HepG2 (cell line): ENCODE results near the gene TEKTIP1. TPM values are rescaled to one million over a fixed set of nuclear protein-coding genes. Genes with fewer than 3 reads are reported as not detected.

ENCODE experiments used
- ATAC-seq: fragments of 200-7000 bp; cut with Tn5 transposase; 3 replicates; pipeline ENCODE4 v1.9.1; 2020; ENCODE audit warnings: mild to moderate bottlenecking, moderate library complexity
- BruUV-seq: library from RNA; stranded (reverse); fragments of 400-500 nt; replicated peaks from 2 replicates; lab custom pipeline; 2021; lab: Mats Ljungman, UMichigan
- CTCF ChIA-PET: fragments of 300-600 bp; formaldehyde crosslinking; extraction: SDS; loops from one replicate; lab custom pipeline; 2021; ENCODE audit warnings: low total read pairs, inconsistent platforms, low intra/inter-chr PET ratio; lab: Yijun Ruan, JAX
- POLR2A ChIA-PET: fragments of 350-600 bp; sonication (Branson Sonifier 250); formaldehyde crosslinking; loops from one replicate; lab custom pipeline; 2020; ENCODE audit warnings: antibody characterized with exemption, inconsistent platforms; lab: Yijun Ruan, JAX
- DNase-seq: peaks from one replicate; pipeline ENCODE4 v3.0.0-alpha.2; 2015; ENCODE audit warnings: low spot score
- FAIRE-seq: peaks from 3 replicates; lab custom pipeline; 2011; peaks lifted over from hg19 to GRCh38; lab: Jason Lieb, UNC
- H2AFZ ChIP-seq: one replicate; pipeline ENCODE4 v1.6.1; 2011; ENCODE audit warnings: low read length, inconsistent platforms
- H3K27ac ChIP-seq: fragments of 300-600 bp; 3 replicates; pipeline ENCODE4 v1.8.0; 2011; ENCODE audit warnings: mixed run types, mild to moderate bottlenecking, mixed read lengths, low read length, inconsistent platforms; ENCODE audit not compliant: insufficient read depth; ENCODE audit errors: extremely low read length
- H3K27me3 ChIP-seq, 2 experiments: fragments of 200-600 bp in 1 of 2; 2 replicates in 1 of 2; 3 replicates in 1 of 2; pipeline versions ENCODE4 v1.6.0 to v1.8.0; 2011; ENCODE audit warnings: low read length in 2 of 2, mild to moderate bottlenecking in 2 of 2, moderate library complexity in 2 of 2, inconsistent platforms in 1 of 2; ENCODE audit not compliant: insufficient read depth in 2 of 2, control insufficient read depth in 1 of 2
- H3K36me3 ChIP-seq, 2 experiments: fragments of 200-600 bp in 1 of 2; replicated peaks in 1 of 2; 2 replicates in 1 of 2; 3 replicates in 1 of 2; pipeline versions ENCODE4 v1.5.1 to v1.8.0; 2011; ENCODE audit warnings: low read length in 2 of 2, inconsistent platforms in 1 of 2; ENCODE audit not compliant: insufficient read depth in 2 of 2, control insufficient read depth in 1 of 2
- H3K4me1 ChIP-seq: 2 replicates; pipeline ENCODE4 v1.5.1; 2012; ENCODE audit warnings: low read length, inconsistent platforms; ENCODE audit not compliant: insufficient read depth
- H3K4me2 ChIP-seq: 2 replicates; pipeline ENCODE4 v1.6.0; 2011; ENCODE audit warnings: low read depth, low read length, inconsistent platforms
- H3K4me3 ChIP-seq, 3 experiments: fragments of 200-600 bp in 1 of 3; sonication (generic), shearing (Covaris generic) in 1 of 3; replicated peaks in 1 of 3; 2 replicates each; pipeline ENCODE4 v1.5.1; 2011 to 2016; ENCODE audit warnings: low read length in 3 of 3, inconsistent platforms in 2 of 3, low read depth in 2 of 3, mild to moderate bottlenecking in 2 of 3, control low read depth in 1 of 3, mixed read lengths in 1 of 3; ENCODE audit not compliant: insufficient read depth in 1 of 3
- H3K79me2 ChIP-seq: one replicate; pipeline ENCODE4 v1.6.1; 2011; ENCODE audit warnings: low read length, inconsistent platforms; ENCODE audit not compliant: insufficient read depth
- H3K9ac ChIP-seq: 2 replicates; pipeline ENCODE4 v1.6.0; 2011; ENCODE audit warnings: mild to moderate bottlenecking, low read depth, low read length, inconsistent platforms; ENCODE audit not compliant: insufficient read depth
- H3K9me3 ChIP-seq: 2 replicates; pipeline ENCODE4 v1.5.1; 2012; ENCODE audit warnings: mild to moderate bottlenecking, low read length
- H4K20me1 ChIP-seq: 2 replicates; pipeline ENCODE4 v1.6.0; 2011; ENCODE audit warnings: inconsistent platforms, mild to moderate bottlenecking, low read length, moderate library complexity; ENCODE audit not compliant: insufficient read depth
- BHLHE40 ChIP-seq: IDR thresholded peaks from 2 replicates; pipeline ENCODE4 v1.6.1; 2011; ENCODE audit warnings: low read length, improper control_type of control experiment
- CEBPB ChIP-seq: IDR thresholded peaks from 2 replicates; pipeline ENCODE4 v1.6.1; 2011; ENCODE audit warnings: low read depth, low read length, improper control_type of control experiment, borderline replicate concordance
- KDM1A ChIP-seq: IDR thresholded peaks from 2 replicates; pipeline ENCODE4 v1.6.1; 2016; ENCODE audit warnings: missing compliant biosample characterization
- KDM5A ChIP-seq: fragments of 200-600 bp; sonication (generic); IDR thresholded peaks from 2 replicates; pipeline ENCODE4 v1.7.0; 2018; ENCODE audit warnings: antibody characterized with exemption, mild to moderate bottlenecking, low read length, borderline replicate concordance
- PHF5A ChIP-seq: IDR thresholded peaks from one replicate; pipeline ENCODE4 v1.6.1; 2018; ENCODE audit warnings: low read depth, missing genetic modification reagents; ENCODE audit not compliant: unreplicated experiment
- ZFP36 ChIP-seq: fragments of 150-350 bp; IDR thresholded peaks from 2 replicates; pipeline ENCODE4 v1.6.1; 2018; ENCODE audit warnings: borderline replicate concordance, low read length, low read depth; ENCODE audit not compliant: partially characterized antibody
- ZNF20 ChIP-seq: sonication (generic); formaldehyde crosslinking; IDR thresholded peaks from 2 replicates; pipeline ENCODE4 v1.4.0; 2020; ENCODE audit warnings: mild to moderate bottlenecking, moderate library complexity, missing genetic modification reagents
- whole genome bisulfite sequencing: methylation state at CpG from one replicate; pipeline ENCODE4 v1.1.6; 2017; ENCODE audit warnings: low lambda C conversion rate; 5-methylcytosine and 5-hydroxymethylcytosine counted together
- in situ Hi-C: cut with HindIII; loops from 2 replicates; pipeline ENCODE4 v1.10.0; 2017; ENCODE audit warnings: low pct_unique_long_range_greater_than_20kb; ENCODE audit not compliant: extremely low pct_ligation_motif_present
- intact Hi-C: fragments of 100-400 bp; cut with micrococcal nuclease; formaldehyde crosslinking; loops from one replicate; pipeline ENCODE4 v1.10.0; 2022; ENCODE audit not compliant: unreplicated experiment
- polyA plus RNA-seq, 8 experiments: library from polyadenylated mRNA; depleted of rRNA in 3 of 8; stranded (reverse) in 7 of 8; unstranded in 1 of 8; fragments of >200 nt; fragmentation: Illumina TruSeq in 4 of 8; extraction: Trizol in 4 of 8; gene quantifications; 2 replicates each; pipeline versions ENCODE4 v1.2.1 to v1.2.3, GENCODE V29; 2011 to 2016; ENCODE audit warnings: low read depth in 4 of 8, missing spikeins in 1 of 8, mixed read lengths in 1 of 8; ENCODE audit not compliant: insufficient read depth in 1 of 8
- total RNA-seq, 5 experiments: library from RNA; depleted of rRNA; stranded (reverse); fragments of >200 nt; fragmentation: Illumina TruSeq; extraction: Trizol; gene quantifications; 2 replicates each; pipeline ENCODE4 v1.2.3, GENCODE V29; 2016; ENCODE audit warnings: low read depth in 1 of 5
- TF ChIP-seq, protein P1 (sequence below): IDR thresholded peaks from 2 replicates; pipeline ENCODE4 v1.6.1; 2016; ENCODE audit warnings: low read depth, control low read depth
- TF ChIP-seq, protein P2 (sequence below): sonication (generic); formaldehyde crosslinking; IDR thresholded peaks from 2 replicates; pipeline ENCODE4 v1.4.0; 2020; ENCODE audit warnings: mild to moderate bottlenecking, missing genetic modification reagents
- TF ChIP-seq, protein P3 (sequence below): sonication (generic); formaldehyde crosslinking; IDR thresholded peaks from 2 replicates; pipeline ENCODE4 v1.5.0; 2020; ENCODE audit warnings: mild to moderate bottlenecking, missing genetic modification reagents, borderline replicate concordance

Gene TEKTIP1
- total and polyA plus RNA-seq, 2 of the 13 experiments (the other 11 are each of a cell fraction or from before 2014, with no cell fraction given), result not detected

DNA sequence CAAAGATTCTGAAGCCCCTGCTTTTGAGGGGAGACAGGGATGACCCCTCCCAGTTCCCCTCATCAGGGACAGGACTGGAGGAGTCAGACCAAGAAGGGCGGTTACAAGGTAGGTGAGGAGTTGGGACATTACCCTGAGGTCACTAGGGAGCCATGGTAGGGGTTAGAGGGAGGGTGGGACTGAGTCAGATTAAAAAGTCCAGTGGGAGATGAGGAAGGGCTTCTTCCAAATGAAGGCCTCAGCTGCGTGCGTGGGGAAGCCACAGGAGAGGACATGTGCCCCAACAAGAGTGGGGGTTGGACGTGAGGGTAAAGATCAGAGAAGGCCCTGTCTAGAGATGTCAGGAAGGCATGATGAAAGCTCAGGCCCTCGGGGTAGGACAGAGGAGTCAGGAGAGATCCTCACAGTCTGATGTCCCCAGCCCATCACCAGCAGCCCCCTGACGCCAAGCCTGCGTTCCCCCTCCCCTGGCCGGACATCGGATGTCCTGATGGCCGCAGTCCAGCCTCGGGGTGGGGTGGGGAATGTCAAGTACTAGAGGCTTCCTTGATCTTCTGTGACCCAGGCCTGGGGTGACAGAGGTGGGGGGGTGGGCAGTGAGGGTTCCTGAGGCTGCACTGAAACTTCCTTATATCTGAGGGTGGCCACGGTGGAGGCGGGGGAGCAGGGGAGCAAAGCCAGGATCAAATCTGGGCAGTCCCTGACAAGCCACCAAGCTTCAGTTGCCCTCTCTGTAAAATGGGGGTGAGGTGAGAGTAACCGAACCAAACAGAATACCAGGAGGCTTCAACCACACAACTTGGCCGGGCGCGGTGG is 24.9 kb downstream of the TEKTIP1 start:
- no peaks in the 10 kb centered on the region for H3K9me3 ChIP-seq
- no peak for DNase-seq
- peak; percentile 16; the same call in 1 of the 2 replicates for TF ChIP-seq KDM1A (CRISPR knock-in tag)
- no peak for TF ChIP-seq CEBPB
- TF ChIP-seq KDM5A, result no peak
- 0 out of 2 replicates have a peak, but pooled peaks have one; percentile 3 for TF ChIP-seq BHLHE40
- TF ChIP-seq ZNF20, result no peak
- TF ChIP-seq PHF5A (CRISPR knock-in tag), result no peak
- TF ChIP-seq, protein P1, sequence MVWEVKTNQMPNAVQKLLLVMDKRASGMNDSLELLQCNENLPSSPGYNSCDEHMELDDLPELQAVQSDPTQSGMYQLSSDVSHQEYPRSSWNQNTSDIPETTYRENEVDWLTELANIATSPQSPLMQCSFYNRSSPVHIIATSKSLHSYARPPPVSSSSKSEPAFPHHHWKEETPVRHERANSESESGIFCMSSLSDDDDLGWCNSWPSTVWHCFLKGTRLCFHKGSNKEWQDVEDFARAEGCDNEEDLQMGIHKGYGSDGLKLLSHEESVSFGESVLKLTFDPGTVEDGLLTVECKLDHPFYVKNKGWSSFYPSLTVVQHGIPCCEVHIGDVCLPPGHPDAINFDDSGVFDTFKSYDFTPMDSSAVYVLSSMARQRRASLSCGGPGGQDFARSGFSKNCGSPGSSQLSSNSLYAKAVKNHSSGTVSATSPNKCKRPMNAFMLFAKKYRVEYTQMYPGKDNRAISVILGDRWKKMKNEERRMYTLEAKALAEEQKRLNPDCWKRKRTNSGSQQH (CRISPR knock-in tag), result no peak
- TF ChIP-seq, protein P2, sequence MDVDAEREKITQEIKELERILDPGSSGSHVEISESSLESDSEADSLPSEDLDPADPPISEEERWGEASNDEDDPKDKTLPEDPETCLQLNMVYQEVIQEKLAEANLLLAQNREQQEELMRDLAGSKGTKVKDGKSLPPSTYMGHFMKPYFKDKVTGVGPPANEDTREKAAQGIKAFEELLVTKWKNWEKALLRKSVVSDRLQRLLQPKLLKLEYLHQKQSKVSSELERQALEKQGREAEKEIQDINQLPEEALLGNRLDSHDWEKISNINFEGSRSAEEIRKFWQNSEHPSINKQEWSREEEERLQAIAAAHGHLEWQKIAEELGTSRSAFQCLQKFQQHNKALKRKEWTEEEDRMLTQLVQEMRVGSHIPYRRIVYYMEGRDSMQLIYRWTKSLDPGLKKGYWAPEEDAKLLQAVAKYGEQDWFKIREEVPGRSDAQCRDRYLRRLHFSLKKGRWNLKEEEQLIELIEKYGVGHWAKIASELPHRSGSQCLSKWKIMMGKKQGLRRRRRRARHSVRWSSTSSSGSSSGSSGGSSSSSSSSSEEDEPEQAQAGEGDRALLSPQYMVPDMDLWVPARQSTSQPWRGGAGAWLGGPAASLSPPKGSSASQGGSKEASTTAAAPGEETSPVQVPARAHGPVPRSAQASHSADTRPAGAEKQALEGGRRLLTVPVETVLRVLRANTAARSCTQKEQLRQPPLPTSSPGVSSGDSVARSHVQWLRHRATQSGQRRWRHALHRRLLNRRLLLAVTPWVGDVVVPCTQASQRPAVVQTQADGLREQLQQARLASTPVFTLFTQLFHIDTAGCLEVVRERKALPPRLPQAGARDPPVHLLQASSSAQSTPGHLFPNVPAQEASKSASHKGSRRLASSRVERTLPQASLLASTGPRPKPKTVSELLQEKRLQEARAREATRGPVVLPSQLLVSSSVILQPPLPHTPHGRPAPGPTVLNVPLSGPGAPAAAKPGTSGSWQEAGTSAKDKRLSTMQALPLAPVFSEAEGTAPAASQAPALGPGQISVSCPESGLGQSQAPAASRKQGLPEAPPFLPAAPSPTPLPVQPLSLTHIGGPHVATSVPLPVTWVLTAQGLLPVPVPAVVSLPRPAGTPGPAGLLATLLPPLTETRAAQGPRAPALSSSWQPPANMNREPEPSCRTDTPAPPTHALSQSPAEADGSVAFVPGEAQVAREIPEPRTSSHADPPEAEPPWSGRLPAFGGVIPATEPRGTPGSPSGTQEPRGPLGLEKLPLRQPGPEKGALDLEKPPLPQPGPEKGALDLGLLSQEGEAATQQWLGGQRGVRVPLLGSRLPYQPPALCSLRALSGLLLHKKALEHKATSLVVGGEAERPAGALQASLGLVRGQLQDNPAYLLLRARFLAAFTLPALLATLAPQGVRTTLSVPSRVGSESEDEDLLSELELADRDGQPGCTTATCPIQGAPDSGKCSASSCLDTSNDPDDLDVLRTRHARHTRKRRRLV (CRISPR knock-in tag), result no peak
- TF ChIP-seq, protein P3, sequence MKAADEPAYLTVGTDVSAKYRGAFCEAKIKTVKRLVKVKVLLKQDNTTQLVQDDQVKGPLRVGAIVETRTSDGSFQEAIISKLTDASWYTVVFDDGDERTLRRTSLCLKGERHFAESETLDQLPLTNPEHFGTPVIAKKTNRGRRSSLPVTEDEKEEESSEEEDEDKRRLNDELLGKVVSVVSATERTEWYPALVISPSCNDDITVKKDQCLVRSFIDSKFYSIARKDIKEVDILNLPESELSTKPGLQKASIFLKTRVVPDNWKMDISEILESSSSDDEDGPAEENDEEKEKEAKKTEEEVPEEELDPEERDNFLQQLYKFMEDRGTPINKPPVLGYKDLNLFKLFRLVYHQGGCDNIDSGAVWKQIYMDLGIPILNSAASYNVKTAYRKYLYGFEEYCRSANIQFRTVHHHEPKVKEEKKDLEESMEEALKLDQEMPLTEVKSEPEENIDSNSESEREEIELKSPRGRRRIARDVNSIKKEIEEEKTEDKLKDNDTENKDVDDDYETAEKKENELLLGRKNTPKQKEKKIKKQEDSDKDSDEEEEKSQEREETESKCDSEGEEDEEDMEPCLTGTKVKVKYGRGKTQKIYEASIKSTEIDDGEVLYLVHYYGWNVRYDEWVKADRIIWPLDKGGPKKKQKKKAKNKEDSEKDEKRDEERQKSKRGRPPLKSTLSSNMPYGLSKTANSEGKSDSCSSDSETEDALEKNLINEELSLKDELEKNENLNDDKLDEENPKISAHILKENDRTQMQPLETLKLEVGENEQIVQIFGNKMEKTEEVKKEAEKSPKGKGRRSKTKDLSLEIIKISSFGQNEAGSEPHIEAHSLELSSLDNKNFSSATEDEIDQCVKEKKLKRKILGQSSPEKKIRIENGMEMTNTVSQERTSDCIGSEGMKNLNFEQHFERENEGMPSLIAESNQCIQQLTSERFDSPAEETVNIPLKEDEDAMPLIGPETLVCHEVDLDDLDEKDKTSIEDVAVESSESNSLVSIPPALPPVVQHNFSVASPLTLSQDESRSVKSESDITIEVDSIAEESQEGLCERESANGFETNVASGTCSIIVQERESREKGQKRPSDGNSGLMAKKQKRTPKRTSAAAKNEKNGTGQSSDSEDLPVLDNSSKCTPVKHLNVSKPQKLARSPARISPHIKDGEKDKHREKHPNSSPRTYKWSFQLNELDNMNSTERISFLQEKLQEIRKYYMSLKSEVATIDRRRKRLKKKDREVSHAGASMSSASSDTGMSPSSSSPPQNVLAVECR (CRISPR knock-in tag), result no peak
- TF ChIP-seq ZFP36, result peak; percentile 63

More for the DNA sequence above, 24.9 kb downstream of the TEKTIP1 start:
- WGBS, result 51% methylated on average over 11 of the region's 17 CpGs
- Histone ChIP-seq H3K27me3 (peaks cover 0 to 1% of the 10 kb centered on the region in 2 experiments; a peak in 2 of 5 replicates), H4K20me1 (no peaks in the 10 kb centered on the region), H3K36me3 (no peaks in the 10 kb centered on the region), H3K27ac (no peak overlapping the region), H3K4me3 (no peak overlapping the region; a peak in 1 of 6 replicates), H3K4me1 (peaks cover 37% of the 10 kb centered on the region), H3K4me2 (0 out of 2 replicates have a peak overlapping the region, but pooled peaks have one; percentile 3), H3K9ac (no peak overlapping the region), H2AFZ (no peak overlapping the region), H3K79me2 (no peaks in the 10 kb centered on the region)
- ChIA-PET POLR2A (interaction anchor here (1.2 kb wide), 1 partner anchor 10 kb away, joined by 3 read pairs; no protein-coding TSS in a partner anchor), CTCF (no interaction called here)
- BruUV-seq, result no TSS peak
- in situ Hi-C loops (no loop called here), intact Hi-C loops (no loop called here)
- ATAC-seq, result peak; percentile 34; the same call in 2 of the 3 replicates
- no peak for FAIRE-seq
